ENCODE results near the gene SEC61B.
"Not testable (repeated sequence)": the region's sequence is repeated elsewhere in the genome, so short reads cannot be mapped to it uniquely, and the experiment has no call there.

The SEC61B gene

DNA sequence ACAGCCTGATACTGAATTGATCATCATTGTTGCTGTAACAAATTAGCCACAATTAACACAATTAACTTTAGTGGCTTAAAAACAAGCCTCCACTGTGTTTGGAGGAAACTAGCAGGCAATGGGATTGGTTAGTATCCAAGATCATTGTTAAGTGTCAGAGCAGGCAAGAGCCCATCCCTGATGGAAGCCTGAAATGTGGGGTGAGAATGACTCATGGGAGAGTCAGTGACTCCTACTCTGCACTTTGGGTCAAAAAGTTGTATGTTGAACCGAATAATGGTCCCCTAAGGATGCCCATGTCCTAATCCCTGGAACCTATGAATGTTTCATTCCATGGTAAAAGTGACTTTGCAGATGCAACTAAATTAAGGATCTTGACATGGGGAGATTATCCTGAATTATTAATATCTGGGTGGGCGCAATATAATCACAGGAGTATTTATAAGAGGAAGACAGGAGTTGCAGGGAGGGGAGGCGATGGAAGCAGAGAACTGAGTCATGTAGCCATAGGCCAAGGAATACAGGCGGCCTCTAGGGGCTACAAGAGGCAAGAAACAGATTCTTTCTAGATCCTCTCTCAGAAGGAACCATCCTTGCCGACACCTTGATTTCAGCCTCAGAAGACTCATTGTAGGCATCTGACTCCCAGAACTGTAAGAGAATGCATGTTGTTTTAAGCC is 29.2 kb upstream of the SEC61B start:
- no peak for DNase-seq (ENCODE audit: low read depth)

DNA sequence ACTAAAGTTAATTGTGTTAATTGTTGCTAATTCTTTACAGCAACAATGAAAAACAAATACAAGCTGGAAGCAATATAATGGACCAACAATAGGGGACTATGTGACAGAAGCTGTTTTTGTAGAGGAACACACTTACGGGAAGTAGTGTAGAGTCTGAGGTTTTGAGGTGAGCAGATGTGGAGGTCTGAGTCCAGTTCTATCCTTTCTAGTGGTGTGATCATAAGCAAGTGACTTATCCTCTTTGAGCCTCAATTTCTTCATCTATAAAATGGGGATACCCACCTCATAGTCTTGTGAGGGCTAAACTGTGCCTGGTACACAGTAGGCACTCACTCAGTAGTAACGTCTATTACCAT is 28.6 kb upstream of the SEC61B start:
- no peak for DNase-seq (ENCODE audit: low read depth)

- not testable (repeated sequence) for DNase-seq (ENCODE audit: low read depth)
Observed at GRCh38 chr9:99196484-99196883, 25.6 kb upstream of the SEC61B start.

- DNase-seq (ENCODE audit: low read depth), result no peak
Observed at GRCh38 chr9:99197124-99197630, 24.9 kb upstream of the SEC61B start.

DNA sequence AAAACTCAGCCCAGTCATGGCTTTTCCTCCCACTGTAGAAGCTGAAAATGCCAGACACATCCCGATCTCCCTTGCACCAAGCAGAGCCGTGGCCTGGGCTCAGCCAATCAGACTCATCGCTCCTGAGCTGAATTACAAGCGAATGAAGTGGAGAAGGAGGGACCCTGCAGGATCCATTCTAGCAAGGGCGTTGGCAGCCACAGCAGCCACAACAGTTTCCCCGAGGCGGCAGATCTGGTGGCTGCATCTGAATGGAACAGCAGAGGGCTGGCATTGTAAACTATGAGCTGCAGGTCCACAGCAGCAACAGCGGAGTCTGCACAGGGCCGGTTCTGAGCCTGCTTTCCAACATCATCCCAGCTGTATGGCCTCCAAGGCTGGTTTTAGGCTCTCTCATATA is 24.1 kb upstream of the SEC61B start:
- no peak for DNase-seq (ENCODE audit: low read depth)

- DNase-seq (ENCODE audit: low read depth), result no peak
Observed at GRCh38 chr9:99199938-99200539, 22.0 kb upstream of the SEC61B start.

DNA sequence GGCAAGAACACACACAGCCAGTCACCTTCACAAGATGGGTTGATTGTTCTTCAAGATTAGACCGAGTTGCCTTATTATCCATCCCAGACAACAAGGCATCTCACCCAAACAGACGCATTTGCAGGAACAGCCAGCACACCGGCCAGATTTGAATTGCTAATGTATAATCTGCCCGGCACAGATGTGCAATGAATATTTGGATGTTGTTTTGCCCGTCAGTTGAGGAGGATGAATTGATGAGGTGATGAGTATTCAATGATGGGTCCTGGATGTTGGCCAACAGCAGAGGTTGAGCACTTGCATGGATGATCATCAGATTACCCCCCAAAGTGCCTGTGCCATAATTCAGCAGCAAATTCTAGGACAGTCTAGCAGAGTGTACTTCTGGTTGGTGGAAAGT is 20.5 kb upstream of the SEC61B start:
- DNase-seq (ENCODE audit: low read depth), result no peak

DNA sequence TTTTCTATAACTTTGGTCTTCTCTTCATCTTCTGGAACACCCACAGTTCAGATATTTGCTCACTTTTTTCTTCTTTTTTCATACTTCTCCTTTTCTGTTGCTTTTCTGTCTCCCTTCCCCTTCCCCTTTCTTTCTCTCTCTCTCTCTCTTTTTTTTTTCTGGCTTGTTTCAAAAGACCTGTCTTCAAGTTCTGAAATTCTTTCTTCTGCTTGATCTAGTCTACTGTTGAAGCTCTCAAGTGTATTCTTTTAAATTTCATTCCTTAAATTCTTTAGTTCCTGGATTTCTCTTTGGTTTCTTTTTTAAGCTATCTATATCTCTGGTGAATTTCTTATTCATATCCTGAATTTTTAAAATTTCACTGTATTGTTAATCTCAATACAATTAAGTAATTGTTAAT is 11.5 kb upstream of the SEC61B start:
- no peak for DNase-seq (ENCODE audit: low read depth)

DNA sequence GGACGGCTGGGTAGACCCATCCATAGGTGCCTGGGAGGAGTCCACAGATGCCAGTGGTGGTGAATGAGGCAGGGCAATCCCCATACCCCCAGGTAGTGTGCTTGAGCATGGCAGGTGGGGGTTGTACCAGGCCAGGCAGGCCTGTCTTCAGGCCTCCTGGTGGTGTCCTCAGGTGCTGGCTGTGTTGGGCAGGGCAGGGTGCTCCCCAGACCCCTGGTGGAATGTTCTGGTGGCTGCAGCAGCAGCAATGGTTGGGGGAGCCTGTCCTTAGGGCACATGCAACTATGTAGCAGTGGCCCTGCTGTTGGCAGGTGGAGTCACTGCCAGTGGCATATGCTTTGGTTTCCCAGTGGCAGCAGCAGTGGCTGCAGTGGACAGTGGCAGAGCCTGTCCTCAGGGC is 10.3 kb upstream of the SEC61B start:
- DNase-seq (ENCODE audit: low read depth), result no peak

DNA sequence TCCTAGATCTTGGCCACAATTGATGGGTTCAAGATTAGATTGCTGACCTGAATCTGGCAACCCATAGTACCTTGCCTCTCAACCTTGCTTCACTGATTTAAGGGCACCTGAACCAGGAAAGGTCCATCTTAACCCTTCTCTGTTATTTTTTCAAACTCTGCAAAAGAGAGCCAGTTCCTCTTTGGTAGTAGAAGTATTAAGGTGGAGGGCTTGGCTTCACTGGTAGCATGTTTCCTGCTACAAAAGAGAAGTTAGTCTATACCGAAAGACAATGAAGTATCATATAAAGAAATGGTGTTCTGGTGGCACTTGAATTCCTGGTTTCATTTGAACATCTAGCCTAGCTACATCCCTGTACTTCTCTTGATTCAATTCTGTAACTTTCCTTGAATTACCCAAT is 8.9 kb upstream of the SEC61B start:
- no peak for DNase-seq (ENCODE audit: low read depth)

DNA sequence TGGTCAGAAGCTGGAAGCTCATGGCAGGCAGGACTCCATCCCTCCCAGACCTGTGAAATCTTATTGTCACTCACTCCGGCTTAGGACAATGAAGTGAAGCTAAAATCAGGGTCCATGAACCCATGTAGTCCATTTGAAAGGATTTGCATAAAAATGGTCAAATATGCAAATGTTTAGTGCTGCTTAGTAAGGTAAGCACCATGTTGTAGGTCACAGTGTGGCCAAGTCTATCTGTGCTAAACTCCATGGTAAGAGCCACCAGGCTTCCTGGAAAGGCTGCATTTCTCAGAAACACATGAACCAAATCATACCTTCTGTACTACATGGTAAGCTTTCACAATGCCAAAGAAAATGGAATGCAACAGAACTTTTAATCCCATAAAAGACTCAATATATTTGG is 6.0 kb upstream of the SEC61B start:
- no peak for DNase-seq (ENCODE audit: low read depth)

GRCh38 chr9:99220011-99220410 is 2.1 kb upstream of the SEC61B start:
- DNase-seq (ENCODE audit: low read depth), result no peak

- no peak for DNase-seq (ENCODE audit: low read depth)
Observed at GRCh38 chr9:99221266-99221620, 839 bp upstream of the SEC61B start.

GRCh38 chr9:99222416-99223270 is 561 bp downstream of the SEC61B start:
- peak; percentile 12 for DNase-seq (ENCODE audit: low read depth)

DNA sequence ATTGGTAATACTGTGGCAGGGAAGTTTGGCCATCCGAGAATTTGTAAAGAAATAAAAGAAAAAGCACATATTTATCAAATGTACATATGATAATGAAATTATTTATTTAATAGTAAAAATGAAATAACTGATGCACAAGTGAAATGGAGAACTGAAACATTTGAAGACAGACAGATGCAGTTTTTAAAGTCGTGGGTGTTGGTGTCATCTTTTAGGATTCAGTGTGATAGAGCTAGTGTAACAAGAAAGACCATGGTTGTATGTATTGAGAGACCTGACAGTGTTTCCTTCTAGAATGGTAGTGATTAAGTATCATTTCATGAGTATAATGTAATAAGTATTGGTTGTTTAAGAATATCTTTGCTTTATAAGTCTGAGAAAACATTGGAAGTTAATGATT is 2.4 kb downstream of the SEC61B start:
- no peak for DNase-seq (ENCODE audit: low read depth)

DNA sequence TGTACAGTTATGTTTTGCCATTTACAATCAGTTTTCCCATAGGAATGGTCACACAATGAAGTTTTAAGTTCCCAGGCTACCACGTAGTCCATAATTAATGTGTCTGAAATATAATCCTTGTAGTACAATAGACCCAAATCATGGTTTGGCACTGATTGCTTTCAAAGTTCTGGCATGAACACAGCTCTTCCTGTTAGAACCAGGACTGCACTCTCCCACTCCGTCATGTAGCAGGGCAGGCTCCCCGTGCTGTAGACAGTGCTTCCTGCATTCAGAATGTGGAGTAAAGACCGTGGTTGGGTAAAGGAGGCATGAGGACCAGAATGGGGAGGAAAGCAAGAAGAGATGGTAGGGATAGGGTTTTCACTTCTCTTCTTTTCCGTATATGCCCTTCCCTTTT is 4.0 kb downstream of the SEC61B start:
- no peak for DNase-seq (ENCODE audit: low read depth)

- DNase-seq (ENCODE audit: low read depth), result no peak
Observed at GRCh38 chr9:99230206-99230605, 8.1 kb downstream of the SEC61B start.

DNA sequence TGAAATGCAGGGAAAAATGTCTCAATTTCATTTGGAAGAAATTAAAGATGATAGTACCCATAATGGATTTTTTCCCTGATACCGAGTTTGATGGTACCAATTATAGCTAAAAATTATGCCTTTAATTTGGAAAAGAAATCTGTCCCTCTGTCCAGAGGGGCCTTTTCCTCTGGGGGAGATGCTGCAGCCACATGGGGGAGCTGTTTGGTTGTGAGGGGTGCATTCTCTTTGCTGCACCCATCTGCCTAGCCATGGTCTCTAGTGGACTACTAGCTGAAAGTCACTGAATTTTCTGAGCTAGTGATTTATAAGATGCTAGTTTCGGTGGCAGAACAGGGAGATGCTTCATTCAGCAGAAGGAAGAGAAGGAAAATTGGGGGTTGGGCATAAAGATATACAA is 9.6 kb downstream of the SEC61B start:
- DNase-seq (ENCODE audit: low read depth), result peak; percentile 13

DNA sequence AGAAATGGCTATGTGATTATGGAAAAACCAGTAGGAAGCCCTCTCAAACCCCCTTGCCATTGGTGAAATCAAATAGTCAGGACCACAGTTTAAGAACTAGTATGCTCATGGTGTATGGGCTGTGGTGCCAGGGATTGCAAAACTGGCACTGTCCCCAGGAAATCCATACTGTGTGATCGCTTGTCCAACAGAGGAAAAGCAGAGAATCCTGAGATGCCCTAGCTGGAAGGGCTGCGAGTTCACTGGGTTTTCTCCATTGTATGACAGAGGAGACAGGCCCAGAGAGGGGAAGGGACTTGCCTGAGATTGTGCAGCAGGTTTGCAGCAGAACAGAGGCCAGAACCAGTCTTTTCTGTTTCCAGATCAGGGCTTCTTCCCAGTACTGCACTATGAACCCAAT is 12.5 kb downstream of the SEC61B start:
- DNase-seq (ENCODE audit: low read depth), result no peak

DNA sequence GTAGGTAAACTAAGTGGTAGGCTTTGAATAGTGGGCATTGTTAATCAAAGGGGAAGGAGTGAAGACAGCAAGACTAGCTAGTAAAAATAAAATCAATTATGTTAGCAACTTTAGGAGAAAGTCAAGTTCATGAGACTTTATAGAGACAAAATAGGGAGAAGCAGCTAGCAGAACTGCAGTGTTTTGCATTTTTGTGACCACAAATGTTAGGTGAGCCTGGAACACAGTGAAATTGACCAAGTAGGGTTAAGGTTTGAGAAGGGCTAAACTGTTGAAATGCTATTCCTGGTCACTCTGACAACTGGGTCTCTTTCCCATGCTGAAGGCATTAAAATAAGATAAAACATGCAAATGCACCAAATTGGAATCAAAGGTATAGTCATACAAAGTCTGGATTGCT is 13.0 kb downstream of the SEC61B start:
- no peak for DNase-seq (ENCODE audit: low read depth)

DNA sequence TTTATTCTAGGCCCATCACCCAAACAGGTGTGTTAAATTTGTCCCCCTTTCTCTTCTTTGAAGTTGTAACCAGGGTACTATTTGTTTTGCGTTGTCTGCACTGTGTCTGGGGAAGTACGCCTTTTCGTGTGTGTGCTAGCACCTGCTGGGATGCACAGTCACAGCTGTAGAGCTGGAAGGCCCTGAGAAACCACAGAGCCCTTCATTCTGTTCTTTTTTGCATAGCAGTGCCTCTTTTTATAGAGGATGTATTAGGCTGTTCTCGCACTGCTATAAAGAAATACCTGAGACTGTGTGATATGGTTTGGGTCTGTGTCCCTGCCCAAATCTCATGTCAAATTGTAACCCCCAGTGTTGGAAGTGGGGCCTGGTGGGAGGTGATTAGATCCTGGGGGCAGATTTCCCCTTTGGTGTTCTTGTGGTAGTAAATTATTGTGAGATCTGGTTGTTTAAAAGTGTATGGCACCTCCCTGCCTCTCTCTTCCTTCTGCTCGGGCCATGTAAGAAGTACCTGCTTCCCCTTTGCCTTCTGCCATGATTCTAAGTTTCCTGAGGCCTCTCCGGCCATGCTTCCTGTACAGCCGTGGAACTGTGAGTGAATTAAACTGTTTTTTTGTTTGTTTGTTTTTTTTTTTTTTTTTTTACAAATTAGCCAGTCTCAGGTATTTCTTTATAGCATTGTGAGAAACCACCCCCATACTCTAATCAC is 14.0 kb downstream of the SEC61B start:
- no peak for DNase-seq (ENCODE audit: low read depth)

- no peak for DNase-seq (ENCODE audit: low read depth)
Observed at GRCh38 chr9:99237356-99237755, 15.3 kb downstream of the SEC61B start.

DNA sequence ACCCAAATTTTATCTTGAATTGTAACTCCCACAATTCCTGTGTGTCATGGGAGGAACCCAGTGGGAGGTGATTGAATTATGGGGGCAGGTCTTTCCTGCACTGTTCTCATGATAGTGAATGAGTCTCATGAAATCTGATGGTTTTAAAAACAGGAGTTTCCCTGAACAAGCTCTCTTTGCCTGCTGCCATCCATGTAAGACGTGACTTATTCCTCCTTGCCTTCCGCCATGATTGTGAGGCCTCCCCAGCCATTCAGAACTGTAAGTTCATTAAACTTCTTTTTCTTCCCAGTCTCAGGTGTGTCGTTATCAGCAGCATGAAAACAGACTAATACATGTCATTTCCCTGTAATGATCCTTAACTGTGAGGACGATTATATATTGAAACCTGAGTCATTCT is 15.8 kb downstream of the SEC61B start:
- not testable (repeated sequence) for DNase-seq (ENCODE audit: low read depth)

Measured in stimulated activated CD4-positive, alpha-beta T cell treated with anti-CD3 and anti-CD28 coated beads, Interleukin-2, amount 100 ng/mL, for 4 hours (primary cell).